ENCODE data around the gene C1RL. TPM values are rescaled to one million over a fixed set of nuclear protein-coding genes. Genes with fewer than 3 reads are reported as not detected.
A peak's percentile ranks its signal among the peaks of the same experiment; 100 is the strongest.

C1RL gene
- total and polyA plus RNA-seq, 2 donors from 2014 or later = 25.2 to 147 TPM

DNA sequence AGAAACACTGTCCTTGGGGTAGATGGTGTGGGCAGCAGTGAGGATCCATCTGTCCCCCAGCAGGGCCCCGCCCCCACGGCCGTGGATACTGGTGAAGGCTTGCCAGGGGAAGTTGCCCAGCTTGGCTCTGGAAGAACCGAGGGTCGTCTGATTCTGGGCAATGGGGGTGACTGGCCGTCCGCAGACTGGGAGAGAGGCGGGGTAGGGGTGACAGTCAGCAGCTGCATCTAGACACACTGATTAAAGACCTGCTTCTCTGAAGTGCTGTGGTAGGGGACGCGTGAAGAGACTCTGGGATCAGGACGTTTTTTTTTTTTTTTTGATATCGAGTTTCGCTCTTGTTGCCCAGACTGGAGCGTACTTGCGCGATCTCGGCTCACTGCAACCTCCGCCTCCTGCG is 12.0 kb downstream of the C1RL start:
- intact Hi-C loops (cut with DNase I) = loop anchor here (10.0 kb wide), 1 partner anchor 152 kb away; the partner anchor contains the start of genes C12orf57 and RNU7-1
- peaks cover 0 to 5% (median 0%) of the 10 kb centered on the region in 3 donors for H3K4me1 ChIP-seq (ENCODE audit: control insufficient read depth in 2 of 3, insufficient read depth in 2 of 3, low read depth in 1 of 3, low read length in 3 of 3)
- DNase-seq (peak in 4 of 5 donors; percentile 45 to 61 (median 52)), FAIRE-seq (no peak)
- no peaks in the 10 kb centered on the region for H3K9me3 ChIP-seq (ENCODE audit: control insufficient read depth in 2 of 3, insufficient read depth in 1 of 3, low read length in 3 of 3)
- H3K27ac ChIP-seq (ENCODE audit: low read depth in 2 of 2, low read length in 2 of 2) = no peak overlapping the region
- H3K9ac ChIP-seq (ENCODE audit: low read length in 3 of 3) = no peak overlapping the region
- TF ChIP-seq, protein P1, sequence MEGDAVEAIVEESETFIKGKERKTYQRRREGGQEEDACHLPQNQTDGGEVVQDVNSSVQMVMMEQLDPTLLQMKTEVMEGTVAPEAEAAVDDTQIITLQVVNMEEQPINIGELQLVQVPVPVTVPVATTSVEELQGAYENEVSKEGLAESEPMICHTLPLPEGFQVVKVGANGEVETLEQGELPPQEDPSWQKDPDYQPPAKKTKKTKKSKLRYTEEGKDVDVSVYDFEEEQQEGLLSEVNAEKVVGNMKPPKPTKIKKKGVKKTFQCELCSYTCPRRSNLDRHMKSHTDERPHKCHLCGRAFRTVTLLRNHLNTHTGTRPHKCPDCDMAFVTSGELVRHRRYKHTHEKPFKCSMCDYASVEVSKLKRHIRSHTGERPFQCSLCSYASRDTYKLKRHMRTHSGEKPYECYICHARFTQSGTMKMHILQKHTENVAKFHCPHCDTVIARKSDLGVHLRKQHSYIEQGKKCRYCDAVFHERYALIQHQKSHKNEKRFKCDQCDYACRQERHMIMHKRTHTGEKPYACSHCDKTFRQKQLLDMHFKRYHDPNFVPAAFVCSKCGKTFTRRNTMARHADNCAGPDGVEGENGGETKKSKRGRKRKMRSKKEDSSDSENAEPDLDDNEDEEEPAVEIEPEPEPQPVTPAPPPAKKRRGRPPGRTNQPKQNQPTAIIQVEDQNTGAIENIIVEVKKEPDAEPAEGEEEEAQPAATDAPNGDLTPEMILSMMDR (IDR thresholded peaks at IDR 0.05; ENCODE audit: borderline replicate concordance, extremely low read depth, insufficient read depth) = no peak
- no peaks in the 10 kb centered on the region for H3K36me3 ChIP-seq (ENCODE audit: control insufficient read depth in 2 of 3, insufficient read depth in 3 of 3, low read length in 3 of 3)
- no peak overlapping the region for H3K4me3 ChIP-seq (ENCODE audit: low read length in 3 of 3)
- no peaks in the 10 kb centered on the region for H3K27me3 ChIP-seq (ENCODE audit: control insufficient read depth, insufficient read depth, low read length)

DNA sequence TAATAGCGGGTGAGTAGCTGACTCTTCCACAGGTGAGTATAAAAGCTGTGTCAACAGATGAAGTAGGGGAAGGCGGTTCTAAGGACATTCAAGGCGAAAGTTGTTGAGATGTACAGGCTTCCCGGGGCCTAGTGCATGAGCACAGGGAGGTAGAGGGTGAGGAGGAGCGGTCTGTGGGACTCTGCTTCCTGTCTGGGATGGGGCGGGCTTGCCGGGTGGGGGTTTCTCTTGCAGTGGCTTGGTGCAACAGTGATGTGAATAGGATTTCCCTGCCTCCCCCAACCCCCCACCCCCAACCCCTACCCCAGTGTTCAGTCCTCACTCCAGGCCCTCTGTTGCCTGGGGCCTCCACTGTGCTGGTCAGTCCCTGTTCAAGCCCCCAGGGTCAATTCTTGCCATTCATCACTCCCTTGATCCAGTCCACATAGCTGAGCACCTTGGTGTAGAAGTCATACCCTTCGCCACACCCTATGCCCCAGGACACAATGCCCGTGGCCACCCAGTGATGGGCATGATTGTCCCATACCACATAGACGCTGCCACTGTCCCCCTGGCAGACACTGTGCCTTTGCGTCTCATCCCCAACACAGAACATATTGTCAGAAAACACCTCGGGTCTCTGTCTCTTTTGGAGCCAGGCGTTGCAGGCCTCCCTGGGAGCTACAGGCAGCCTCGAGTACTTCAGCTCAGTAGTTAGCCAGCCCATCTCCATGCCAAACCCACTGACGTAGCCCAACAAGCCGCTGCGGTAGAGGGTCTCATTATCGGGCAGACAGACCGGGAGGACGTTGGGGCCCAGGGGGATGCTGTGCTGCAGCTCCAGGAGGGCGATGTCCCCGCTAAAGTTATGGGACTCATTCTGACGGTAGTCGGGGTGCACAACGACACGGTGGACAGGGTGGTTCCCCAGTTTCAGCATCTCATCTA is 12.7 kb downstream of the C1RL start:
- intact Hi-C loops (cut with DNase I) = loop anchor here (10.0 kb wide), 1 partner anchor 151 kb away; the partner anchor contains the start of genes C12orf57 and RNU7-1
- no peaks in the 10 kb centered on the region for H3K9me3 ChIP-seq (ENCODE audit: control insufficient read depth in 2 of 3, insufficient read depth in 1 of 3, low read length in 3 of 3)
- no peak overlapping the region for H3K9ac ChIP-seq (ENCODE audit: low read length in 3 of 3)

DNA sequence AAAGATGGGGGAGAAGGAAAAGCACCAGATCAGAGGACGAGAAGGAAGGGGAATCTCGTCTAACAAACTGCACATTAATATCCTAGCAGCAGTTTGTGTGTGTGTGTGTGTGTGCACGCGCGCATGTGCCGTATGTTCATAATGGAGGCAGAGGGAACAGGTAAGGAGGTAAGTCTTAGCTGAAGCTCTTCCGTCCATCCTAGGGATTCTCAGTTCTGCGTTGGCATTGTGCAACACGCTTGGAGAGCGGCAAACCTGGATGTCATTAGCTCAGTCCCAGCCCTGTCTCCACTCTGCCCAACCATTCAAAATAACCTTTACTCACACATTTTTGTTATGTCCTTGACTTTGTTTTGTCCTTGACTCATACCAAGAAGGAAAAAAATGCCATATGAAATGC is 15.1 kb downstream of the C1RL start:
- Histone ChIP-seq H3K4me1 (ENCODE audit: control insufficient read depth in 2 of 3, insufficient read depth in 2 of 3, low read depth in 1 of 3, low read length in 3 of 3) (peaks cover 0 to 11% (median 0%) of the 10 kb centered on the region in 3 donors), H3K9ac (ENCODE audit: low read length in 3 of 3) (no peak overlapping the region), H3K4me3 (ENCODE audit: low read length in 3 of 3) (no peak overlapping the region), H3K9me3 (ENCODE audit: control insufficient read depth in 2 of 3, insufficient read depth in 1 of 3, low read length in 3 of 3) (no peaks in the 10 kb centered on the region), H3K36me3 (ENCODE audit: control insufficient read depth in 2 of 3, insufficient read depth in 3 of 3, low read length in 3 of 3) (no peaks in the 10 kb centered on the region), H3K27me3 (ENCODE audit: control insufficient read depth, insufficient read depth, low read length) (no peaks in the 10 kb centered on the region), H3K27ac (ENCODE audit: low read depth in 2 of 2, low read length in 2 of 2) (no peak overlapping the region)
- no peak for DNase-seq
- intact Hi-C loops (cut with DNase I) = loop anchor here (10.0 kb wide), 1 partner anchor 149 kb away; the partner anchor contains the start of genes C12orf57 and RNU7-1
- no peak for FAIRE-seq
- TF ChIP-seq, protein P1 (IDR thresholded peaks at IDR 0.05; ENCODE audit: borderline replicate concordance, extremely low read depth, insufficient read depth) = no peak

More for the DNA sequence above, 12.7 kb downstream of the C1RL start:
- Histone ChIP-seq H3K36me3 (ENCODE audit: control insufficient read depth in 2 of 3, insufficient read depth in 3 of 3, low read length in 3 of 3) (no peaks in the 10 kb centered on the region), H3K27me3 (ENCODE audit: control insufficient read depth, insufficient read depth, low read length) (no peaks in the 10 kb centered on the region), H3K27ac (ENCODE audit: low read depth in 2 of 2, low read length in 2 of 2) (no peak overlapping the region), H3K4me3 (ENCODE audit: low read length in 3 of 3) (no peak overlapping the region), H3K4me1 (ENCODE audit: control insufficient read depth in 2 of 3, insufficient read depth in 2 of 3, low read depth in 1 of 3, low read length in 3 of 3) (peaks cover 0 to 11% (median 0%) of the 10 kb centered on the region in 3 donors)
- FAIRE-seq (no peak), DNase-seq (peak in 1 of 5 donors; percentile 45)
- TF ChIP-seq, protein P1 (IDR thresholded peaks at IDR 0.05; ENCODE audit: borderline replicate concordance, extremely low read depth, insufficient read depth) = no peak

All from kidney (tissue), 14 donors.